NCI-H446 treated with DMSO at 0.1 percent for 48 hours (cell line): ENCODE measurements around the gene SP8.
"Not testable (repeated sequence)": the region's sequence is repeated elsewhere in the genome, so short reads cannot be mapped to it uniquely, and the experiment has no call there.

ENCODE experiments used
- DNase-seq: peaks from one replicate; lab custom pipeline; 2025; lab: John Stamatoyannopoulos, UW

Gene SP8

GRCh38 chr7:20786779-20787659, at the start of gene SP8:
TSS of gene SP8 (minus strand) at chr7:20786886. CDS start at chr7:20786798, 88 bp downstream.
- peak; percentile 71 for DNase-seq

GRCh38 chr7:20836424-20836823, 49.7 kb upstream of the SP8 start:
- DNase-seq: not testable (repeated sequence)

DNA sequence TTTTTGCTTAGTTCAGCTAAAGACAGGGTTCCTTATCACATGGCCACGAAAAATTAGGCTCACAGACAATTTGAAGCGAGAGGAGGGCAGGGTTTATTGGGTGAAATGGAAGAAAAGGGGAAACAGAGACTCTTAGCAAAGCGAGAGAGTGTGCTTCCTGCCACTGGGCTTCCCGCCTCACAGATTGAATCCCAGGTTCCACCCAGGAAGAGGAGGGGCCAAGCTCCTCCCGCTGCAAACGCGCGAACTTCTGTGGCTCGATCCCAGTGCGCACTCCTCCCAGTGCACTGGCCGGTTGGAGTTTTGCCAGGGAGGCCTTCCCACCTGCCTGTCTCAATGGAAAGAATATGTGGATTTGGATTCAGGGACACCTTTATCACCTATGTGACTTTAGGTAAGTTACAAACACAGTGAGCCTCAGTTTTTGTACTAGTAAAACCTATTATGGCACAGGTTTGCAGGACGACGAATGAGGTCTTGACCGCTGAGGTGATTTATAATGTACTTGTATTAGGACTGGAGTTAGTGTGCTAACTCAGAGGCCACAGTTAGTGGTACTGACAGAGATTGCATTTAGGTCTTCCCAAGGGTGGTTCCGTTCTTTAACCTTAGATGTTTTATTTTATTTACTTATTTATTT, 48.5 kb upstream of the SP8 start:
- no peak for DNase-seq

DNA sequence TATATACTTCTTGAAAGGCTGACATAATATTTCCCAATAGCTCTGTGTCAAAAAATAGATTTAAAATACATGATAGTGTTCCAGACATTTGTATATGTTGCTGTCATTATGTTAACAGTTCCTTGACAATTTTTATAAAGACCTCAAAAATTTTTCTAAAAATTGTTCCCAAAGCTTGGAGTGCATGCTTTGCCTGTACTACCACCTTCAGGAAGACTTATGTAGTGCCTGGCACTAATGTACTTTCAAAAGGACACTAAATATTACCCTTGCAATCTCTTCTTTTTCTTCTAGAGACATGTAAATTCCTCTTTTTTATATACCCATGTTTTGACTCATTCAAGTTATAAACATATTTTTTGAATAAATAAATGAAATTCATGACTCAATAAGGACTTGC, 48.0 kb upstream of the SP8 start:
- DNase-seq: no peak

GRCh38 chr7:20831956-20832355, 45.3 kb upstream of the SP8 start:
- peak; percentile 41 for DNase-seq

DNA sequence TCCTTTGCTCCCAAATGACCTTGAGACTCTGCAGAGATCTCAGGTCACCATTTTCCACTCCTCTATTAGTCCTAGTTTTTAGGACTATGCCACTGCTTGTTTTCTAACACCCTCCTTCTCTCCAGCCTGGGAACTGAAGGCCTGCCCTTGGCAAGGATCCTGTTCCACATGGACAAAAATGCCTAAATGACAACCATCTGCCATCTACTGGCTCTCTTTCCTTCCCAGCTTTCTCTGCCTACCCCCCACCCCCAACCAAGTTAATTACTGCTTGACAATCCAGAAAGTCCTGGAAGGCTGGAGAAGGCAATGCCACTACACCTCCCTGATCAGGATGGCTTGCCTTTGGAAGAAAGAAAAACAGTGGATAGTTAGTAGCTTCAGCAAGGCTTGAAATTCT, 44.8 kb upstream of the SP8 start:
- DNase-seq: peak; percentile 78

GRCh38 chr7:20828947-20829346, 42.3 kb upstream of the SP8 start:
- no peak for DNase-seq

GRCh38 chr7:20827172-20827571, 40.5 kb upstream of the SP8 start:
- no peak for DNase-seq

GRCh38 chr7:20826243-20826642, 39.6 kb upstream of the SP8 start:
- no peak for DNase-seq

DNA sequence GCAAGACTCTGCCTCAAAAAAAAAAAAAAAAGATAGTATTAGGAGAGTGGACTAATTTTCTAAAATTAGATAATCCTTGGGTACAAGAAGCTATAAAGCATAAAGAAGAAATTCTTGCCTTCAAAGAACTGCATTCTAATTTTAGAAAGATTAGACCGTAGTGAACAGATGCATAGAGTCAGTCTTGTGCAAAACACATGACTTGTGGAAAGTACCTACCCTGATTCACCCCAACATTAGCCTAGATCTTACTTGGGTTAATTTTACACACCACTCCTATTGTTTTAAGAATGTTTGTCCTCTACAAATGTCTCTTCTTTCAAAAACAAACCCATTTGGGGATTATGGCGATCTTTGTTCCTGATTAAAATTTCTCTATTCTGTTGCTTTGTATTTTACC, 38.9 kb upstream of the SP8 start:
- DNase-seq: no peak

- not testable (repeated sequence) for DNase-seq
These were observed 34.7 kb upstream of the SP8 start for GRCh38 chr7:20821390-20821789.

GRCh38 chr7:20816372-20816959, 29.8 kb upstream of the SP8 start:
- DNase-seq: no peak

DNA sequence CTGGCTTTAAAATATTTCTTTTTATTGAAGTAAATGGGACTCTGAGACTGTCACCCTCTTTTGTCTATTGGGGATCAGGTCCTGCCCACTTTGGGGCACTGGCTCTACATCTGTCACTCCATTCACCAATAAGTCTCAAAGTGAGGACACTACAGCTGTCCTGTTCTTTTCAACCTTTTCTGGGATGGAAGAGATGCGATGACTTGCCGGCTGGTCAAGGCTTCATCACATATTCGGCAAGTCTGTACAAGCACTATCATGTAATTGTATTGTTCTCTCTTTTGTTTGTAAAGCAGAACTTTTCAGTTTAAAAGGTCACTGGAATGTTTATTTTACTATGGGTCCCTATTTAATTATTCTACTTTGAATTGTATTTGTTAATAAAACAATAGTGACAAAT, 17.7 kb upstream of the SP8 start:
- DNase-seq: no peak

DNA sequence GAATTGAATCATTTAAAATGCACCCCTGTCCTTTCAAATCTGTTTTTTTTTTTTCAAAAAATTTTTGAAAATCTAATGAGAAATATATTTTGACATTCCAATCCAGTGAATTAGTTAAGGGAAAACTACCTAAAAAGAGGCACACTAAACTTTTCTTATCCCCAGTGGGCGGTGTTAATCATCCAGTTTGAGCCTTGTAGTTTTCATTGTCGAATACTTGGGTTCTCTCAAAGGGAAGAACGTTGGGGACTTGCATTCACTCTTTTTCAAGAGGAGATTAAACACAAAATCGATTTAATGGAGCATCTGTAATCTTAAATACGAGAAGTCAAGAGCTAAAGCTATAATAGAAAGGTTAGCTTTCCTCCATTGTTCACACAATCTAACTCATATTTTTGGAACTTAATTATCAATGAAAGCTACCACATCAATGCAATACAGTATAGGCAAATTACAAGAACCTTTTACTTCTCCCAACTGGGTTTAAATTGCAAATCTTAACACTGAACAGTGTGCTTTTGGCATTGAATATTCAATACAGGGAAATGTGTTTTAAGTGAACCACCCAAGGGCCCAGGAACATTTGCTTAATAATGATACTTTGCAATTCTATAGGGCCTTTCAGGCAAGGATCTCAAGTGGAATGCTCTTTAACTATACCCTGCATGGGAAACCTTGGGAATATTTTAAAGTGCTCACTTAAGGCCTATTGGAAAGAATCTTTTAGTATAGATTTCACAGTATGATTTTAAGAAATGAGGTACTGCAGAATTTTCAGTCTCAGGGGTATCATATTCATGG, 13.1 kb upstream of the SP8 start:
- no peak for DNase-seq

DNA sequence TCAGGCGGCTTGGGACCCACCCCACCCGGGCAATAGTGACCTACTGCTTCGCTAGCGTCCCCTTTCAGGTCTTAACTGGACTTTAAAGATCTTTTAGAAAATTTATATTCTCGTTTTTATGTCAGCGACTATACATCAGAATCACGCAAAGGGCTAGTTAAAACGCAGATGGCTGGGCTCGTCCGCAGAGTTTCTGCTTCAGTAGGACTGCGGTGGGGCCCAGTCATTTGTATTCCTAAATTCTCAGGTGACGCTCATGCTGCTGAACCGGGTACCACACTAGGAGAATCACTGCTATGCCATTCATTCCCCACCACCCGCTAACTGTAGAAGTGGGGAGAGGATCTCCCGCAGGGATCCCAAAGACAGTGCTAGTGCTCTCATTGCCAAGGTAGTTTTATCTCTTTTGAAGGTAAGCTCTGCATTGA, 12.0 kb upstream of the SP8 start:
- DNase-seq: no peak

GRCh38 chr7:20798081-20798693, 11.5 kb upstream of the SP8 start:
- DNase-seq: peak; percentile 36

DNA sequence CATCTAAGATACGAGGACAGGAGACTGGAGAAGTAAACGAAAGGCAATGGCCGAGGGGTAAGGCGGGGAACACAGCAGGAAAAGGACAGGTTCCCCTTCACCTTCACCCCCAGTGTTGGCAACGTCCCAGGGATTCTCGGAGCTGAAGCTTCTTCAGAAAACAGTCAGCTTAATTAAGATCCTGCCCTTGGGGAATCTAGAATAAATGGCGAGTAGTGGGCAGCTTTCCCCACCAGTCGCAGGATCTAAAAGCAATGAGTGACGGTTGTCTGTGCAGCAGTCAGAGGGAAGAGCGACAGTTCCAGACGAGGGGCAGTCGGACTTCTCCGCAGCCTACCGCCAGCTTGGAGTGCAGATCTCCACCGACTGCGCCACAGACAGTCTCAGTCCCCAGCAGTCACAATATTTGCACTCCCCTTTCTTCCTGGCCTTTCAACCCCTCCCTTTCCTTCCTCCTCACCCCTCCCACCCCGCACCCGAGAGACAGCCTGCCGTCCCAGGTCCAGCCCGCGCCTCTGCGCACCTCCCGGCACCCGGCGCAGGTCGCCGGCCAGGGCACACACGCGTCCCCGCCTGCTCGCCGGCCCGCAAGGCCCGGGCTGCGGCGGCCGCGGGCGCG, 10.9 kb upstream of the SP8 start:
- DNase-seq: no peak

DNA sequence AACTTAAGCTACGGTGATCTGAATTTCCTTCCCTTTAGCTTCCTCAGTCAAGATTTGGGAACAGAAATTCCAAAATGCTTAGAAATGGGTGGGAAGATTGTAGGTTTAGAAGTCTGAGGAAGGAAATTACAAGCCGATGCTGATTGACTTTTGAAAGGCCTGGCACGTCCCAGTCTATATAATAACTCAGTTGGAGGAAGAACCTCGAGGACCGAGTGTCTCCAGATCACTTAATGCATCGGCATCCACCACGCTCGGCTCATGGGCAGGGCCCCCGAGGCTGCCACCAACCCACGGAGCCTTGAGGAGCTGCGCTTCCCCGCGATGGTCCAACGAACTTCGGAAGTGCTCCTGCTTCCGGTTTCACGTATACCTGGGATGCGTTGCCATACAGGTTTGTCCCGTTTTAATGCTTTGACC, 10.4 kb upstream of the SP8 start:
- DNase-seq: no peak

- no peak for DNase-seq
These were observed 9.8 kb upstream of the SP8 start for GRCh38 chr7:20796500-20796899.

DNA sequence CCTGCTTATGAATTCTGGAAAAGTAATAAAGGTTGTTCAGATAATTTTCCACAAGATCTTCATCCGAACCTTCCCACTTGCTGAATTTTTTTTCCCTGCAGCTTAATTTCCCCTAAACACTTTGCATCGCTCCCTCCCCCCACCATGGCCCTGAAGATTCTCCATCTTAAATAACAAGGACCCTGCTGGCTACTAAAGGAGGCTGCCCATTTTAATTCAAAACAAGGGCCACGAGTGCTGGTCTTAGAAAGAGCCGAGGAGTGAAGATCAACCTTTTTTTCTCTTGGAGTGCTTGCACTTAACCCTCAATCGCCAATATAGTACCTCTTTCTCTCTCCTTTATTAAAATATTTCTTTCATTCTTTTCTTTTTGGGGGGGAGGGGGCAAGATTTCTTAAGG, 9.2 kb upstream of the SP8 start:
- DNase-seq: no peak

DNA sequence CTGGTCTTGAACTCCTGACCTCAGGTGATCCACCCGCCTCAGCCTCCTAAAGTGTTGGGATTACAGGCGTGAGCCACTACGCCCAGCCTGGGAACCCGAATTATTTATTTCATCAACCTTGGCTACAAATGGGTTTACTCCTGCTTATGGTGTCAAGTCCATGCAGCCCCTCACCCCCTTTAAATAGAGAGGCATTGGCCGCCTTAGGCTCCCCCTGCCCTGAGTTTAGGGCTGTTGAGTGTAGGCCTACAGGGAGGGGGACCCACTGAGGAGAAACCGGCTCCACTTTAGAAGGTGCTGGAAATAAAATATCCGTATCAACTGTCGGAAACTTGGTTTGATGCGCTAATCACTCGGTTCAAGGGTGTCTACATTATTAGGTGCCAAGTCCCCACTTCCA, 8.7 kb upstream of the SP8 start:
- no peak for DNase-seq
